ENCODE results near the gene DSEL. TPM values are rescaled to one million over a fixed set of nuclear protein-coding genes. Genes with fewer than 3 reads are reported as not detected.

Gene DSEL
- polyA plus RNA-seq, 1 donor, result 8.4 TPM

GRCh38 chr18:67477522-67477921 lies 39.0 kb downstream of the DSEL start:
- Histone ChIP-seq H3K27me3 (ENCODE audit: control insufficient read depth, insufficient read depth, low read length) (no peaks in the 10 kb centered on the region), H3K4me3 (ENCODE audit: low read length) (no peak overlapping the region), H3K36me3 (ENCODE audit: control insufficient read depth, insufficient read depth, low read length) (no peaks in the 10 kb centered on the region), H3K27ac (ENCODE audit: low read length) (no peak overlapping the region), H3K9me3 (ENCODE audit: control insufficient read depth, low read depth, low read length) (no peaks in the 10 kb centered on the region), H3K4me1 (ENCODE audit: control insufficient read depth, insufficient read depth, low read length) (no peaks in the 10 kb centered on the region)
- no peak for DNase-seq
- WGBS (ENCODE audit: insufficient coverage, low lambda C conversion rate), result 95% methylated on average over 2 of the region's 2 CpGs

GRCh38 chr18:67476585-67476984 lies 39.9 kb downstream of the DSEL start:
- H3K4me1 ChIP-seq (ENCODE audit: control insufficient read depth, insufficient read depth, low read length), result no peaks in the 10 kb centered on the region

GRCh38 chr18:67475673-67476072 lies 40.8 kb downstream of the DSEL start:
- H3K9me3 ChIP-seq (ENCODE audit: control insufficient read depth, low read depth, low read length), result no peaks in the 10 kb centered on the region
- no peak for DNase-seq
- WGBS (ENCODE audit: insufficient coverage, low lambda C conversion rate), result 20% methylated on average over 1 of the region's 1 CpG
- H3K4me1 ChIP-seq (ENCODE audit: control insufficient read depth, insufficient read depth, low read length), result no peaks in the 10 kb centered on the region
- no peaks in the 10 kb centered on the region for H3K27me3 ChIP-seq (ENCODE audit: control insufficient read depth, insufficient read depth, low read length)
- H3K27ac ChIP-seq (ENCODE audit: low read length), result no peak overlapping the region
- no peak overlapping the region for H3K4me3 ChIP-seq (ENCODE audit: low read length)
- no peaks in the 10 kb centered on the region for H3K36me3 ChIP-seq (ENCODE audit: control insufficient read depth, insufficient read depth, low read length)

More at GRCh38 chr18:67476585-67476984, 39.9 kb downstream of the DSEL start:
- no peak overlapping the region for H3K4me3 ChIP-seq (ENCODE audit: low read length)
- H3K36me3 ChIP-seq (ENCODE audit: control insufficient read depth, insufficient read depth, low read length), result no peaks in the 10 kb centered on the region
- 60% methylated on average over 1 of the region's 3 CpGs for WGBS (ENCODE audit: insufficient coverage, low lambda C conversion rate)
- no peak for DNase-seq
- H3K27me3 ChIP-seq (ENCODE audit: control insufficient read depth, insufficient read depth, low read length), result no peaks in the 10 kb centered on the region
- no peak overlapping the region for H3K27ac ChIP-seq (ENCODE audit: low read length)
- H3K9me3 ChIP-seq (ENCODE audit: control insufficient read depth, low read depth, low read length), result no peaks in the 10 kb centered on the region

DNA sequence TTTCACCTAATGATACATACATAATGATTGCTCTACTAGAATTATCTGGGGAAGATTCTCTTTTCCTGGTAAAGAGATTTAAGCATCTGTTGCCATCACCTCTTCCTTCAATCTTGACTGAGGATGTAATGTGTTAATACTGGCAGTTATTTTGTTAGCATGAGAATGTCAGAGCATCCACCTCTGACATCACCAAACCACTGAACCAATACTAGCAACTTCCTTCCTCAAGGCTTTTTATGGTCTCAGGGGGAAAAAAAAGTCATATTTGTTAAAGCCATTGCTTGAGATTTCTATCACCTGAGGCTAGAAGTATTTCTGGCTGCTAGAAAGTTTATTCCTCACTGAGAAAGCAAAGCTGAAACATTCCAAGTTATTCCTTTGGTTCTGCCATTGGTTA lies 48.5 kb downstream of the DSEL start:
- Histone ChIP-seq H3K36me3 (ENCODE audit: control insufficient read depth, insufficient read depth, low read length) (no peaks in the 10 kb centered on the region), H3K27me3 (ENCODE audit: control insufficient read depth, insufficient read depth, low read length) (no peaks in the 10 kb centered on the region), H3K27ac (ENCODE audit: low read length) (no peak overlapping the region), H3K9me3 (ENCODE audit: control insufficient read depth, low read depth, low read length) (no peaks in the 10 kb centered on the region), H3K4me3 (ENCODE audit: low read length) (no peak overlapping the region), H3K4me1 (ENCODE audit: control insufficient read depth, insufficient read depth, low read length) (no peaks in the 10 kb centered on the region)
- DNase-seq, result no peak

DNA sequence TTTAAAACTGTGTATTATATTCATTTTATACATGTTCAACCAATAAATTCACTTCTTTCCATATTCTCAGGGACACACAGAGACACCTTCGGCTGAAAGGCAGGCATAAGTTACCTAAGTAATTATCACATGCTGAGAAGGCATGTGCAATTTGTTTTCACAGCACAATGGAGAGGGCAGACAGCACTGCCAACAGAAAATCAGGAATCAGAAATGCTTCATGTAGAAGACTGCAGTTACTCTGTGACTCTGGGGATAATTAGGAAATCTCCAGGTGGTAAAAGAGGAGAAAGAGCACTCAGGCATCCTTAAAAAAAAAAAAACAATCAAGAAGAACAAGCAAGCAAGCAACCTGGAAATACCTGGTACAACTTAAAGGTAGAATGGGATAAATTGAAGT lies 49.3 kb downstream of the DSEL start:
- Histone ChIP-seq H3K27me3 (ENCODE audit: control insufficient read depth, insufficient read depth, low read length) (no peaks in the 10 kb centered on the region), H3K4me1 (ENCODE audit: control insufficient read depth, insufficient read depth, low read length) (no peaks in the 10 kb centered on the region), H3K9me3 (ENCODE audit: control insufficient read depth, low read depth, low read length) (no peaks in the 10 kb centered on the region), H3K36me3 (ENCODE audit: control insufficient read depth, insufficient read depth, low read length) (no peaks in the 10 kb centered on the region), H3K27ac (ENCODE audit: low read length) (no peak overlapping the region), H3K4me3 (ENCODE audit: low read length) (no peak overlapping the region)
- whole genome bisulfite sequencing (ENCODE audit: insufficient coverage, low lambda C conversion rate), result no CpG with 5 or more reads among the region's 1 CpG
- no peak for DNase-seq

DNA sequence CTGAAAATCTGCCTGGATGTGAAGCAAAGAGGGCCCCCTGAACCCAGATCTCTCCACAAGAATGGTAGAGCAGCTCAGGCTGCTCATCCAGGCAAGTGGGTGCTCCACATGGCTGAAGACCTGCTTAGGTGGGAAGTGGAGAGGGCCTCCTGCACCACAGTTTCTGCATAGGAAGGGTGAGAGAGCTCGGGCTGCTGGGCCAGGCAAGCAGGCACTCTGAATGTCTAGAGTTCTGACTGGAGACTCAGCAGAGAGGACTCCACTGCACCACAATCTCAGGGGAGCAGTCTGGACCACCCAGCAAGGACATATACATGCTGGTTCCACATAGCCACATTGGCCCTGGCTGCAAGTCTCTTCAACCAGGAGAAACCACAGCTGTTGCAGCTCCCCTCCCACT lies 52.0 kb downstream of the DSEL start:
- H3K4me3 ChIP-seq (ENCODE audit: low read length), result no peak overlapping the region
- no peak for DNase-seq
- no peaks in the 10 kb centered on the region for H3K36me3 ChIP-seq (ENCODE audit: control insufficient read depth, insufficient read depth, low read length)
- no peaks in the 10 kb centered on the region for H3K9me3 ChIP-seq (ENCODE audit: control insufficient read depth, low read depth, low read length)
- no peaks in the 10 kb centered on the region for H3K27me3 ChIP-seq (ENCODE audit: control insufficient read depth, insufficient read depth, low read length)
- H3K4me1 ChIP-seq (ENCODE audit: control insufficient read depth, insufficient read depth, low read length), result no peaks in the 10 kb centered on the region
- WGBS (ENCODE audit: insufficient coverage, low lambda C conversion rate), result no CpG with 5 or more reads among the region's 1 CpG
- no peak overlapping the region for H3K27ac ChIP-seq (ENCODE audit: low read length)

DNA sequence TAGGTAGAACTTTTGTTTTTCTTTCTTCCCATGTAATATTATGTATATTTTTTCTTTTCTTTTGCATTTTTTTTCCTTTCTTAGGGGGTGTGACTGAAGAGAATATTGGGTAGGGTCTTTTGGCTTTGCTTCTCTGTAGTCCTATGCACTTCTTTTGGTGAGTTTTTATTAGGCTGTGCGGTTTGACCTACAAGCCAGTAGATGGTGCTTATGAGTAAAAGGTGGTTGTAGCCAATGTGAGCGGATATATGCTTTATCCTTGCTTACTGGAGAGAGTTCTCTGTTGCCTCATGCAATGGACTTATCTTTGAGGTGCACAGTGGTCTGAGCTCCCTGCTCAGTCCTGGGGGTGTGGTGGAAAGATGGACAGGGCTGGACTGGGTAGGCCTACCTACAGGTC lies 52.7 kb downstream of the DSEL start:
- no CpG with 5 or more reads among the region's 2 CpGs for WGBS (ENCODE audit: insufficient coverage, low lambda C conversion rate)

GRCh38 chr18:67456711-67457110 lies 59.8 kb downstream of the DSEL start:
- no peak for DNase-seq
- Histone ChIP-seq H3K9me3 (ENCODE audit: control insufficient read depth, low read depth, low read length) (no peaks in the 10 kb centered on the region), H3K27ac (ENCODE audit: low read length) (no peak overlapping the region), H3K27me3 (ENCODE audit: control insufficient read depth, insufficient read depth, low read length) (no peaks in the 10 kb centered on the region), H3K36me3 (ENCODE audit: control insufficient read depth, insufficient read depth, low read length) (no peaks in the 10 kb centered on the region), H3K4me3 (ENCODE audit: low read length) (no peak overlapping the region), H3K4me1 (ENCODE audit: control insufficient read depth, insufficient read depth, low read length) (no peaks in the 10 kb centered on the region)
- 100% methylated on average over 1 of the region's 3 CpGs for WGBS (ENCODE audit: insufficient coverage, low lambda C conversion rate)

More for the DNA sequence above, 52.7 kb downstream of the DSEL start:
- no peaks in the 10 kb centered on the region for H3K4me1 ChIP-seq (ENCODE audit: control insufficient read depth, insufficient read depth, low read length)
- DNase-seq, result no peak
- H3K27ac ChIP-seq (ENCODE audit: low read length), result no peak overlapping the region
- no peaks in the 10 kb centered on the region for H3K9me3 ChIP-seq (ENCODE audit: control insufficient read depth, low read depth, low read length)
- H3K4me3 ChIP-seq (ENCODE audit: low read length), result no peak overlapping the region
- H3K27me3 ChIP-seq (ENCODE audit: control insufficient read depth, insufficient read depth, low read length), result no peaks in the 10 kb centered on the region
- H3K36me3 ChIP-seq (ENCODE audit: control insufficient read depth, insufficient read depth, low read length), result no peaks in the 10 kb centered on the region
